H1 (cell line): ENCODE measurements around the gene GALNT9. TPM values are rescaled to one million over a fixed set of nuclear protein-coding genes. Genes with fewer than 3 reads are reported as not detected.

Experiments used
- CTCF ChIA-PET: fragments of 300-600 bp; sonication (Branson Sonifier 250); formaldehyde crosslinking; loops from one replicate; lab custom pipeline; 2021; ENCODE audit not compliant: partially characterized antibody; lab: Charles Lee
- POLR2A ChIA-PET: fragments of 300-600 bp; sonication (Branson Sonifier 250); formaldehyde crosslinking; loops from one replicate; lab custom pipeline; 2021; ENCODE audit warnings: inconsistent platforms; ENCODE audit not compliant: partially characterized antibody; lab: Charles Lee
- DNase-seq, 2 experiments: peaks; one replicate each; pipeline versions ENCODE4 v3.0.0 to v3.0.0-alpha.2; 2010 to 2022; ENCODE audit warnings: low spot score in 2 of 2, low read depth in 1 of 2, mixed read lengths in 1 of 2
- FAIRE-seq: peaks from 2 replicates; lab custom pipeline; 2011; peaks lifted over from hg19 to GRCh38; lab: Jason Lieb, UNC
- H2AFZ ChIP-seq: 2 replicates; pipeline ENCODE4 v1.8.1; 2012; ENCODE audit warnings: low read length, inconsistent platforms
- H2AK5ac ChIP-seq: 2 replicates; pipeline ENCODE4 v1.6.1; 2013; ENCODE audit warnings: low read depth, low read length
- H2BK120ac ChIP-seq: replicated peaks from 2 replicates; pipeline ENCODE3; 2013; ENCODE audit warnings: low read depth, low read length, inconsistent platforms
- H2BK12ac ChIP-seq: 2 replicates; pipeline ENCODE4 v1.6.1; 2013; ENCODE audit warnings: low read depth, low read length
- H2BK15ac ChIP-seq: 2 replicates; pipeline ENCODE4 v1.6.1; 2013; ENCODE audit warnings: low read length
- H2BK20ac ChIP-seq: 2 replicates; pipeline ENCODE4 v1.6.1; 2013; ENCODE audit warnings: low read length
- H2BK5ac ChIP-seq: 2 replicates; pipeline ENCODE4 v1.6.1; 2013; ENCODE audit warnings: low read depth, low read length
- H3K14ac ChIP-seq: 2 replicates; pipeline ENCODE4 v1.6.1; 2013; ENCODE audit warnings: inconsistent platforms; ENCODE audit not compliant: insufficient read length
- H3K18ac ChIP-seq: 2 replicates; pipeline ENCODE4 v1.6.1; 2013; ENCODE audit warnings: low read length; ENCODE audit errors: extremely low read depth
- H3K23ac ChIP-seq: 2 replicates; pipeline ENCODE4 v1.6.1; 2013; ENCODE audit warnings: inconsistent platforms; ENCODE audit not compliant: insufficient read length
- H3K23me2 ChIP-seq: 2 replicates; pipeline ENCODE4 v1.6.1; 2013; ENCODE audit warnings: low read depth, low read length
- H3K27ac ChIP-seq: 2 replicates; pipeline ENCODE4 v1.6.1; 2011; ENCODE audit warnings: low read depth, low read length, inconsistent platforms
- H3K27me3 ChIP-seq, 4 experiments: replicated peaks in 1 of 4; 1 replicate in 1 of 4; 2 replicates in 3 of 4; pipeline versions ENCODE4 v1.6.1 to v1.8.1; 2011 to 2013; ENCODE audit warnings: low read length in 3 of 4, mild to moderate bottlenecking in 3 of 4, inconsistent platforms in 2 of 4, mixed read lengths in 2 of 4, moderate library complexity in 1 of 4; ENCODE audit not compliant: control insufficient read depth in 3 of 4, insufficient read depth in 3 of 4; ENCODE audit errors: extremely low read depth in 1 of 4
- H3K36me3 ChIP-seq, 4 experiments: 2 replicates each; pipeline versions ENCODE4 v1.6.1 to v1.8.1; 2011 to 2013; ENCODE audit warnings: mild to moderate bottlenecking in 4 of 4, low read length in 3 of 4, moderate library complexity in 2 of 4, control low read depth in 1 of 4, inconsistent platforms in 1 of 4; ENCODE audit not compliant: insufficient read depth in 4 of 4, control insufficient read depth in 2 of 4
- H3K4ac ChIP-seq: replicated peaks from 2 replicates; pipeline ENCODE3; 2013; ENCODE audit warnings: low read length, low read depth, mixed read lengths, inconsistent platforms; ENCODE audit not compliant: insufficient read length
- H3K4me1 ChIP-seq, 4 experiments: replicated peaks in 1 of 4; 1 replicate in 1 of 4; 2 replicates in 3 of 4; pipeline versions ENCODE4 v1.6.1 to v1.8.1; 2011 to 2013; ENCODE audit warnings: low read length in 3 of 4, inconsistent platforms in 2 of 4, mixed read lengths in 1 of 4; ENCODE audit not compliant: insufficient read depth in 4 of 4, control insufficient read depth in 3 of 4
- H3K4me2 ChIP-seq, 2 experiments: 2 replicates each; pipeline versions ENCODE4 v1.6.1 to v1.8.1; 2011 to 2013; ENCODE audit warnings: low read depth in 2 of 2, low read length in 2 of 2, control low read depth in 1 of 2, inconsistent platforms in 1 of 2, mild to moderate bottlenecking in 1 of 2; ENCODE audit not compliant: insufficient read depth in 1 of 2
- H3K4me3 ChIP-seq, 4 experiments: fragments of 200-600, 300-600 bp in 1 of 4; sonication (generic), shearing (Covaris generic), sonication (Bioruptor Twin) in 1 of 4; 2 replicates each; pipeline versions ENCODE4 v1.5.1 to v1.8.1; 2011 to 2016; ENCODE audit warnings: low read length in 4 of 4, low read depth in 3 of 4, control low read depth in 2 of 4, inconsistent platforms in 2 of 4, mild to moderate bottlenecking in 2 of 4, mixed read lengths in 1 of 4, moderate library complexity in 1 of 4; ENCODE audit not compliant: insufficient read depth in 2 of 4; ENCODE audit errors: extremely low read depth in 1 of 4
- H3K56ac ChIP-seq: replicated peaks from 2 replicates; pipeline ENCODE3; 2013; ENCODE audit warnings: low read depth, mild to moderate bottlenecking, mixed read lengths, low read length, inconsistent platforms; ENCODE audit not compliant: insufficient read length
- H3K79me1 ChIP-seq: 2 replicates; pipeline ENCODE4 v1.6.1; 2013; ENCODE audit warnings: low read depth, low read length, control low read depth
- H3K79me2 ChIP-seq, 2 experiments: 2 replicates each; pipeline versions ENCODE4 v1.6.1 to v1.8.1; 2012 to 2013; ENCODE audit warnings: low read length in 2 of 2, mild to moderate bottlenecking in 2 of 2, inconsistent platforms in 1 of 2; ENCODE audit not compliant: insufficient read depth in 2 of 2, control insufficient read depth in 1 of 2
- H3K9ac ChIP-seq, 4 experiments: replicated peaks in 1 of 4; 1 replicate in 1 of 4; 2 replicates in 3 of 4; pipeline versions ENCODE4 v1.6.1 to v1.8.1; 2011 to 2013; ENCODE audit warnings: low read depth in 3 of 4, low read length in 3 of 4, control low read depth in 2 of 4, mild to moderate bottlenecking in 2 of 4, moderate library complexity in 2 of 4, inconsistent platforms in 1 of 4; ENCODE audit errors: extremely low read depth in 1 of 4
- H3K9me3 ChIP-seq, 2 experiments: 2 replicates each; pipeline versions ENCODE4 v1.6.1 to v1.8.1; 2012 to 2013; ENCODE audit warnings: mild to moderate bottlenecking in 2 of 2, moderate library complexity in 2 of 2, control low read depth in 1 of 2, inconsistent platforms in 1 of 2, low read depth in 1 of 2, low read length in 1 of 2, mixed read lengths in 1 of 2; ENCODE audit not compliant: insufficient read depth in 2 of 2
- H4K20me1 ChIP-seq, 2 experiments: replicated peaks in 1 of 2; 2 replicates each; pipeline versions ENCODE3 to v1.8.1; 2011 to 2013; ENCODE audit warnings: inconsistent platforms in 2 of 2, low read length in 2 of 2, mild to moderate bottlenecking in 1 of 2; ENCODE audit not compliant: insufficient read depth in 2 of 2, control insufficient read depth in 1 of 2
- H4K5ac ChIP-seq: 2 replicates; pipeline ENCODE4 v1.6.1; 2013; ENCODE audit warnings: low read length, low read depth, mixed read lengths, inconsistent platforms; ENCODE audit not compliant: insufficient read length
- H4K8ac ChIP-seq: 2 replicates; pipeline ENCODE4 v1.8.0; 2013; ENCODE audit warnings: mild to moderate bottlenecking, moderate library complexity, low read length, inconsistent platforms; ENCODE audit not compliant: insufficient read depth; ENCODE audit errors: extremely low read depth
- H4K91ac ChIP-seq: replicated peaks from 2 replicates; pipeline ENCODE3; 2013; ENCODE audit warnings: low read length, mixed read lengths, inconsistent platforms; ENCODE audit not compliant: insufficient read length
- BCL11A ChIP-seq, 2 experiments: IDR thresholded peaks; one replicate each; pipeline ENCODE4 v1.6.1; 2011; ENCODE audit warnings: low read depth in 2 of 2, low read length in 2 of 2, mild to moderate bottlenecking in 2 of 2
- CBX5 ChIP-seq: fragments of 300-800, 300-1000 bp; sonication (generic); IDR thresholded peaks from 2 replicates; pipeline ENCODE4 v1.7.1; 2016; ENCODE audit warnings: antibody characterized with exemption, low read length, low read depth
- CHD2 ChIP-seq: IDR thresholded peaks from 2 replicates; pipeline ENCODE4 v1.6.1; 2012; ENCODE audit warnings: low read length, improper control_type of control experiment
- POLR2A ChIP-seq, 2 experiments: IDR thresholded peaks; 1 replicate in 1 of 2; 2 replicates in 1 of 2; pipeline ENCODE4 v1.6.1; 2011; ENCODE audit warnings: low read depth in 2 of 2, low read length in 2 of 2, mild to moderate bottlenecking in 2 of 2; ENCODE audit errors: control extremely low read depth in 1 of 2
- SAP30 ChIP-seq: fragments of 300-600 bp; sonication (generic); IDR thresholded peaks from 2 replicates; pipeline ENCODE4 v1.7.1; 2012; ENCODE audit warnings: low read length, moderate library complexity, mild to moderate bottlenecking, inconsistent platforms; ENCODE audit not compliant: insufficient read depth, insufficient replicate concordance
- WGBS, 2 experiments: shearing (Covaris generic) in 1 of 2; methylation state at CpG; one replicate each; pipeline versions ENCODE4 v1.1.6 to v1.1.7; 2013 to 2015; ENCODE audit warnings: low lambda C conversion rate in 2 of 2, mixed read lengths in 2 of 2, inconsistent platforms in 1 of 2, low coverage in 1 of 2, missing lambda C conversion rate in 1 of 2; ENCODE audit not compliant: insufficient replicate concordance in 2 of 2, insufficient coverage in 1 of 2, insufficient read length in 1 of 2; ENCODE audit errors: extremely low coverage in 1 of 2, missing lambda C conversion rate in 1 of 2; 5-methylcytosine and 5-hydroxymethylcytosine counted together
- polyA plus RNA-seq, 7 experiments: library from polyadenylated mRNA; depleted of rRNA in 3 of 7; stranded (reverse) in 5 of 7; unstranded in 2 of 7; fragments of >200 nt in 5 of 7; fragments of 200-250 nt in 2 of 7; gene quantifications; 1 replicate in 5 of 7; 2 replicates in 1 of 7; 4 replicates in 1 of 7; pipeline versions ENCODE4 v1.2.1 to v1.2.3, GENCODE V29; 2011 to 2013; ENCODE audit warnings: missing spikeins in 2 of 7, mixed read lengths in 2 of 7
- total RNA-seq: library from RNA; stranded (reverse); fragmentation: NEBNext Ultra II Directional; extraction: Animal tissue kit (Norgen Biotek cat#: 25700); gene quantifications from 2 replicates; pipeline ENCODE4 v1.2.1, GENCODE V29; 2021

The GALNT9 gene
- total and polyA plus RNA-seq, 2 of the 8 experiments (the other 6 are each of a cell fraction or from before 2014, with no cell fraction given): 2.0 to 3.6 TPM

- Histone ChIP-seq H2BK20ac (no peak overlapping the region), H3K79me2 (no peaks in the 10 kb centered on the region), H4K91ac (no peak overlapping the region), H3K9me3 (peaks cover 0 to 17% of the 10 kb centered on the region in 2 experiments; a peak in 2 of 4 replicates), H3K9ac (no peak overlapping the region), H2AK5ac (no peak overlapping the region), H2AFZ (no peak overlapping the region), H4K20me1 (peaks cover 0 to 2% of the 10 kb centered on the region in 2 experiments), H3K79me1 (no peaks in the 10 kb centered on the region), H3K27me3 (peaks cover 0 to 27% (median 11%) of the 10 kb centered on the region in 4 experiments; a peak in 4 of 7 replicates), H3K18ac (no peak overlapping the region), H2BK15ac (no peak overlapping the region), H3K23ac (no peak overlapping the region), H4K8ac (no peak overlapping the region), H3K4me2 (no peak overlapping the region), H2BK120ac (no peak overlapping the region), H2BK5ac (no peak overlapping the region), H3K56ac (no peak overlapping the region), H3K14ac (no peak overlapping the region), H3K23me2 (no peaks in the 10 kb centered on the region), H3K4ac (no peak overlapping the region), H3K36me3 (no peaks in the 10 kb centered on the region), H4K5ac (no peak overlapping the region), H3K4me1 (peaks cover 0 to 10% (median 4%) of the 10 kb centered on the region in 4 experiments; a peak in 4 of 7 replicates), H3K4me3 (no peak overlapping the region), H2BK12ac (no peak overlapping the region), H3K27ac (no peak overlapping the region)
- ChIA-PET POLR2A (no interaction called here), CTCF (interaction anchor here (0.9 to 1.4 kb wide), 3 partner anchors 10 to 75 kb away, joined by 3 to 4 read pairs (median 3); no protein-coding TSS in a partner anchor)
- FAIRE-seq: no peak
- DNase-seq: no peak
- WGBS, 2 experiments: 90% methylated on average over 8 of the region's 14 CpGs; no CpG with 5 or more reads in 1 of the 2 experiments
- TF ChIP-seq CHD2 (no peak), CBX5 (no peak), SAP30 (no peak), POLR2A (IDR thresholded peaks at IDR 0.05; ENCODE audit: control extremely low read depth in 1 of 2, low read depth in 2 of 2, low read length in 2 of 2) (no peak), BCL11A (IDR thresholded peaks at IDR 0.05; ENCODE audit: low read depth in 2 of 2, low read length in 2 of 2) (no peak)
These were observed 30.2 kb upstream of the GALNT9 start for GRCh38 chr12:132359551-132359950.
